Coronary artery (tissue), 2 donors: ENCODE data around the gene SRC.

Experiments
- DNase-seq: peaks from one replicate; pipeline ENCODE4 v3.0.0-alpha.2; 2017; ENCODE audit warnings: low spot score
- H3K27ac ChIP-seq, 2 donors: fragments of 200-600 bp; sonication (generic); one replicate each; pipeline ENCODE4 v1.5.1; 2016 to 2019
- H3K4me3 ChIP-seq: fragments of 200-600 bp; sonication (generic); 2 replicates; pipeline ENCODE4 v1.5.1; 2016; ENCODE audit warnings: mild to moderate bottlenecking, moderate library complexity
- TF ChIP-seq, protein P1 (sequence below): fragments of 200-600 bp; sonication (generic); IDR thresholded peaks from one replicate; pipeline ENCODE4 v1.5.1; 2019; ENCODE audit warnings: antibody characterized with exemption

The SRC gene

DNA sequence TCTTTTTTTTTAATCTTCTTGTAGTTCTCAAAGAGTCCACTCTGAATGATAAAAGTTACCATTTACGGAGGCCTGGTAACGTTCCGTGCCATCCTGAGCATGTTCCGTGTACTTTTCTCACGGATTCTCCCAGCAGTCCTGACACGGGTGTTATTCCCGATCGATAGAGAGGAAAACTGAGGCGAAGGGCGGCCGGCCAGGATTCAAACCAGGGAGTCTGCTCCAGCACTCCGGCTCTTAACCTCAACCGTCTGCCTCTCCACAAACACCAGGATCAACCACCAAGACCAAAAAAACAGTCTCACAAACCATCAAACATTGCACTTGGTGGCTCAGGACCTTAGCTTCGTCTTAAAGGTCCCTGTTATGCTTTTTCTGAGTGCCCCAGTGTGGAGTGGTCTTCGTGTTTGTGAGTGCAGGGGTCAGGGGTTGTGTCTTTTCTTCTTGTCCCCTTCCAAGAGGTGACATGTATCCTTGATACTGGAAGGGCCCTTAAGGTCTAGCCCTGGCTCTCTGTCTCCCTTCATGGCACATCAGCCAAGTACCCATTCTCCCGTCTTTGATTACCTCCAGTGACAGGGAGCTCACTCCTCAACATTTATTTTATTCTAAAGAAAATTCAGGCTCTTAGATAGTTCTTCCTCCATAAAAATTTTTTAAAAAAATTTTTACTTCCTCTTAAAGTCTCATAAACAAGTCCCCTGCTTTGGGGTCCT, 35.1 kb downstream of the SRC start:
- DNase-seq, result peak; percentile 54
- H3K27ac ChIP-seq, result no peak overlapping the region
- H3K4me3 ChIP-seq, result no peak overlapping the region
- TF ChIP-seq, protein P1, sequence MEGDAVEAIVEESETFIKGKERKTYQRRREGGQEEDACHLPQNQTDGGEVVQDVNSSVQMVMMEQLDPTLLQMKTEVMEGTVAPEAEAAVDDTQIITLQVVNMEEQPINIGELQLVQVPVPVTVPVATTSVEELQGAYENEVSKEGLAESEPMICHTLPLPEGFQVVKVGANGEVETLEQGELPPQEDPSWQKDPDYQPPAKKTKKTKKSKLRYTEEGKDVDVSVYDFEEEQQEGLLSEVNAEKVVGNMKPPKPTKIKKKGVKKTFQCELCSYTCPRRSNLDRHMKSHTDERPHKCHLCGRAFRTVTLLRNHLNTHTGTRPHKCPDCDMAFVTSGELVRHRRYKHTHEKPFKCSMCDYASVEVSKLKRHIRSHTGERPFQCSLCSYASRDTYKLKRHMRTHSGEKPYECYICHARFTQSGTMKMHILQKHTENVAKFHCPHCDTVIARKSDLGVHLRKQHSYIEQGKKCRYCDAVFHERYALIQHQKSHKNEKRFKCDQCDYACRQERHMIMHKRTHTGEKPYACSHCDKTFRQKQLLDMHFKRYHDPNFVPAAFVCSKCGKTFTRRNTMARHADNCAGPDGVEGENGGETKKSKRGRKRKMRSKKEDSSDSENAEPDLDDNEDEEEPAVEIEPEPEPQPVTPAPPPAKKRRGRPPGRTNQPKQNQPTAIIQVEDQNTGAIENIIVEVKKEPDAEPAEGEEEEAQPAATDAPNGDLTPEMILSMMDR, result no peak

- peak; percentile 70 for DNase-seq
- Histone ChIP-seq H3K4me3 (no peak overlapping the region), H3K27ac (no peak overlapping the region)
- TF ChIP-seq, protein P1, result no peak
Measured at GRCh38 chr20:37381621-37382471, 35.9 kb downstream of the SRC start.

DNA sequence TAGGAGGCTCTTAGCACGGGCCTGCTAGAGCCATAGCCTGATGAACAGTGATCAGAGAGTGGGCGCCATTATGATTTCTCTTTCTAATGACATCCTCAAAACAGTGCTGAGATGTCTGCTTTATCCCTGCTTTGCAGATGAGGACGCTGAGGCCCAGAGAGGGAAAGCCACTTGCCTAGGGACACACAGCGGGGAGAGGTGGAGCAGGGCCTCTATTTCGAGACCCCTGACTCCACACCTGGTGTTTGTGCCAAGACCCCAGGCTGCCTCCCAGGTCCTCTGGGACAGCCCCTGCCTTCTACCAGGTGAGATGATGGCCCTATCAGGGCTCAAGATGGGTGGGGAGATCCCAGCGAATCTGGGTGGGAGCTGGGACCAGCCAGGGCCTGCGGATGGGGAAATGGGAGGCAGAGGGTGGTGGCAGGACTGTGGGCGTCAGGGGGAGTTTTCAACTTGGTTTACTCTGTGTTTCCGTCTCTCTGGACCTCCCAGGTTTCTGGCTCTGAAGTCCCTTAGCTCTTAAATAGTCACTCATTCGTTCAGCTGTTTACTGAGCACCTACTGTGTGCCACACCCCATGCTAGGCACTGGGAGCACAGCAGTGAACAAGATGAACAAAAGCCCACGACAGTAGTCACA, 36.7 kb downstream of the SRC start:
- no peak overlapping the region for H3K4me3 ChIP-seq
- peak; percentile 64 for DNase-seq
- TF ChIP-seq, protein P1, result no peak
- H3K27ac ChIP-seq, result no peak overlapping the region

- DNase-seq, result peak; percentile 67
- Histone ChIP-seq H3K27ac (peak overlapping the region in 1 of 2 donors; percentile 67), H3K4me3 (no peak overlapping the region)
- TF ChIP-seq, protein P1, result no peak
Measured at GRCh38 chr20:37383229-37383989, 37.5 kb downstream of the SRC start.

DNA sequence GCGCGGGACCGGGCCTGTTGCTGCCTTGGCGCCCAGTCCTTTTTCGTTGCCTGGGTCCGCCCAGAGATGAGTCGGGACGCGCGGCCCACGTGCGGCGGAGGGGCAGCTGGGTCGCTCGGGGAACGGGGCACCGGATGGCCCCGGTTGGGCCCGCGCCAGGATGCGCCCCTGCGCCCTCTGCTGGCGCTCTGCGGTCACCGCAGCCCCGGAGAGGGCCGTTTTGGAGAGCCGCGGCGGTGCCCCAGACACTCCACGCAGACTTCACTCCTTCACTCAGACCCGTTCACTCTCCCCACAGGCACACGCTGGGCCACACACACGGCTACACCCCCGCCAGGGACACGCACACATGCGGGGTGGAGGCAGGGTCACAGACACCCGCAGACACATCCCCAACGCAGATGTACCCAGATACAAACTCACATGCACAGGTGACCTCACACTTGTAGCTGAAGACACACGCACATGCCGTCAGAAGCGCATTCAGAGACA, 38.8 kb downstream of the SRC start:
- H3K4me3 ChIP-seq, result peak overlapping the region; percentile 75
- TF ChIP-seq, protein P1, result peak; percentile 95
- peak overlapping the region; percentile 5 to 67 for H3K27ac ChIP-seq
- DNase-seq, result peak; percentile 77

GRCh38 chr20:37385176-37385575, 39.2 kb downstream of the SRC start:
- DNase-seq, result no peak
- Histone ChIP-seq H3K4me3 (no peak overlapping the region), H3K27ac (no peak overlapping the region)
- TF ChIP-seq, protein P1, result no peak
